SH-SY5Y (cell line): ENCODE data around the gene PYGO2.

Experiments used
- GATA2 ChIP-seq: IDR thresholded peaks from 2 replicates; pipeline ENCODE4 v1.6.1; 2011; ENCODE audit warnings: mild to moderate bottlenecking, low read depth, low read length
- GATA3 ChIP-seq: IDR thresholded peaks from 2 replicates; pipeline ENCODE4 v1.6.1; 2011; ENCODE audit warnings: low read depth, mild to moderate bottlenecking, low read length, moderate library complexity

DNA sequence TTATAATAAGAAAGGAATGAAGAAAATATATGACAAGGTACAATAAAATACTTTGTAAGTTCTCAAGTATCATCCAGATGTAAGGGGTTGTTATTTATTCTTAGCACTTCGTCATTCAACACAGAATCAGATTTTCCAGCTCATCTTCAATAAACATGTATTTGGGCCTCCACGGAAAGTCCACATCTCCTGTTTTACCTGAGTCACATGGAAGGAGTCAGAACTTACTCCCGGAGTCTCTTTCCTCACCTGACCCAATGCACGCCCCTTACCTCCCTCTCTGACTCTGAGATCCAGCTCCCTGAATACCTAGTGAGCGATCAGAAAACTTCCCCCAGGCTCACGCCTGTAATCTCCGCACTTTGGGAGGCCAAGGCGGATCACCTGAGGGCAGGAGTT, 23.6 kb downstream of the PYGO2 start:
- no peak for TF ChIP-seq GATA3
- no peak for TF ChIP-seq GATA2
